Measurements from ENCODE around the gene SMIM12.
A peak's percentile ranks its signal among the peaks of the same experiment; 100 is the strongest.

The SMIM12 gene

GRCh38 chr1:34859446-34860200 is at the start of gene SMIM12:
TSS of gene SMIM12 (minus strand) at chr1:34859749. CDS start at chr1:34855977, 3,772 bp downstream.
- peak; percentile 94 for DNase-seq

GRCh38 chr1:34908369-34908768 is 48.8 kb upstream of the SMIM12 start:
- DNase-seq = no peak

GRCh38 chr1:34907487-34908090 is 48.0 kb upstream of the SMIM12 start:
- no peak for DNase-seq

- DNase-seq = no peak
These were observed 47.2 kb upstream of the SMIM12 start for GRCh38 chr1:34906756-34907155.

- DNase-seq = no peak
These were observed 46.7 kb upstream of the SMIM12 start for GRCh38 chr1:34906222-34906621.

GRCh38 chr1:34905098-34905459 is 45.5 kb upstream of the SMIM12 start:
- no peak for DNase-seq

GRCh38 chr1:34904236-34905097 is 44.9 kb upstream of the SMIM12 start:
- no peak for DNase-seq

- no peak for DNase-seq
These were observed 42.4 kb upstream of the SMIM12 start for GRCh38 chr1:34901919-34902318.

- DNase-seq = no peak
These were observed 41.4 kb upstream of the SMIM12 start for GRCh38 chr1:34900775-34901502.

- DNase-seq = no peak
These were observed 40.4 kb upstream of the SMIM12 start for GRCh38 chr1:34899906-34900305.

- DNase-seq = no peak
These were observed 39.9 kb upstream of the SMIM12 start for GRCh38 chr1:34899471-34899870.

- no peak for DNase-seq
These were observed 38.8 kb upstream of the SMIM12 start for GRCh38 chr1:34898330-34898761.

GRCh38 chr1:34896612-34897011 is 37.1 kb upstream of the SMIM12 start:
- DNase-seq = no peak

- no peak for DNase-seq
These were observed 30.2 kb upstream of the SMIM12 start for GRCh38 chr1:34889705-34890104.

- DNase-seq = no peak
These were observed 28.0 kb upstream of the SMIM12 start for GRCh38 chr1:34887593-34887992.

GRCh38 chr1:34885405-34886247 is 26.1 kb upstream of the SMIM12 start:
- DNase-seq = peak; percentile 77

GRCh38 chr1:34884961-34885360 is 25.4 kb upstream of the SMIM12 start:
- DNase-seq = peak; percentile 7

GRCh38 chr1:34884536-34884935 is 25.0 kb upstream of the SMIM12 start:
- no peak for DNase-seq

- peak; percentile 19 for DNase-seq
These were observed 19.7 kb upstream of the SMIM12 start for GRCh38 chr1:34879230-34879629.

- DNase-seq = no peak
These were observed 16.9 kb upstream of the SMIM12 start for GRCh38 chr1:34876406-34876805.

GRCh38 chr1:34874296-34874952 is 14.9 kb upstream of the SMIM12 start:
- no peak for DNase-seq
